Right lobe of liver (tissue), 4 donors: ENCODE data around the gene PDGFD.

Experiments
- POLR2A ChIP-seq: fragments of 450-650 bp; IDR thresholded peaks from one replicate; pipeline ENCODE4 v1.6.1; 2017; ENCODE audit warnings: antibody characterized with exemption, mild to moderate bottlenecking
- TF ChIP-seq, protein P1 (sequence below), 4 donors: fragments of 200-600 bp in 3 of 4; fragments of 450-650 bp in 1 of 4; IDR thresholded peaks; one replicate each; pipeline versions ENCODE4 v1.5.1 to v1.8.0; 2016 to 2022; ENCODE audit warnings: antibody characterized with exemption in 4 of 4, mild to moderate bottlenecking in 2 of 4
- donor health status: DM: no; HTN: no; CAD: no.
- donor health status: DM: no; HTN: no; CAD: no.
- donor health status: DM: no; HTN: yes; CAD: no.

DNA sequence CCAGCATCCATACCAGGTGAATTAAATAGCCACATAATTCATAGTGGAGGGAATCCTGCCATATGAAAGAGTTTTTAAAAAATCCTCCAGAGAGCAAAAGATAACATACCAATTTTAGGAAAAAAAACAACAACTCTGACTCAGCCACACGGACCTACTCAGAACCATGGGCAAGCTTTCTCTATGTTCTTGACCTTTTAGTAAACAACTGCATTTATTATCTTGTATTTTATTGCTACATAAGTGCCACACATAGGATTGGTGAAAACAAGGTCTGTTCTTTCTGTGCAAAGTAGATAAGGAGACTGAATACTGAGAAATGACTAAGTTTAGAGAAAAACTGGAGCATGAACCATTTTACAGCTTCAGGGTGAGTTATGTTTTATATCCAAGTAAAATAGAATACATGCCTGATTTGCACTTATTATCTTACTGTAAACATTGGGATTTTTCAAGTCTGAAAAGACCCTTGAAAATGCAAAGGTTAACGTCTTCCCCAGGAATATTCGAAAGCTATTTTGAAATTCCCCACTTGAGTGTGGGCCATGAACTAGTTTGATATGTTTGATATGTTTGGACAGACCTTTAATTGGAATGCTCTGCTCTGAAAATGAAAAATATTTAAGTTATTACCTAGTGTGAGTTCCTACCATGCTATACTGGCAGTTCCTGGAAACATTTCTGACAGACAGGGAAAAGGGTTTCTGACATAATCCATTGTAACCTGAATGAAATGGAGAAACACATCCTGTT is 217.0 kb downstream of the PDGFD start:
- no peak for TF ChIP-seq POLR2A
- TF ChIP-seq, protein P1, sequence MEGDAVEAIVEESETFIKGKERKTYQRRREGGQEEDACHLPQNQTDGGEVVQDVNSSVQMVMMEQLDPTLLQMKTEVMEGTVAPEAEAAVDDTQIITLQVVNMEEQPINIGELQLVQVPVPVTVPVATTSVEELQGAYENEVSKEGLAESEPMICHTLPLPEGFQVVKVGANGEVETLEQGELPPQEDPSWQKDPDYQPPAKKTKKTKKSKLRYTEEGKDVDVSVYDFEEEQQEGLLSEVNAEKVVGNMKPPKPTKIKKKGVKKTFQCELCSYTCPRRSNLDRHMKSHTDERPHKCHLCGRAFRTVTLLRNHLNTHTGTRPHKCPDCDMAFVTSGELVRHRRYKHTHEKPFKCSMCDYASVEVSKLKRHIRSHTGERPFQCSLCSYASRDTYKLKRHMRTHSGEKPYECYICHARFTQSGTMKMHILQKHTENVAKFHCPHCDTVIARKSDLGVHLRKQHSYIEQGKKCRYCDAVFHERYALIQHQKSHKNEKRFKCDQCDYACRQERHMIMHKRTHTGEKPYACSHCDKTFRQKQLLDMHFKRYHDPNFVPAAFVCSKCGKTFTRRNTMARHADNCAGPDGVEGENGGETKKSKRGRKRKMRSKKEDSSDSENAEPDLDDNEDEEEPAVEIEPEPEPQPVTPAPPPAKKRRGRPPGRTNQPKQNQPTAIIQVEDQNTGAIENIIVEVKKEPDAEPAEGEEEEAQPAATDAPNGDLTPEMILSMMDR (IDR thresholded peaks at IDR 0.05): no peak
